GM12873 (cell line): ENCODE data around the gene CAMTA1.

ENCODE experiments used
- CTCF ChIP-seq: IDR thresholded peaks from 2 replicates; pipeline ENCODE4 v1.5.1; 2012; ENCODE audit warnings: low read depth, mild to moderate bottlenecking, moderate library complexity, low read length, control low read depth; ENCODE audit not compliant: insufficient read depth; ENCODE audit errors: missing control alignments

Gene CAMTA1

DNA sequence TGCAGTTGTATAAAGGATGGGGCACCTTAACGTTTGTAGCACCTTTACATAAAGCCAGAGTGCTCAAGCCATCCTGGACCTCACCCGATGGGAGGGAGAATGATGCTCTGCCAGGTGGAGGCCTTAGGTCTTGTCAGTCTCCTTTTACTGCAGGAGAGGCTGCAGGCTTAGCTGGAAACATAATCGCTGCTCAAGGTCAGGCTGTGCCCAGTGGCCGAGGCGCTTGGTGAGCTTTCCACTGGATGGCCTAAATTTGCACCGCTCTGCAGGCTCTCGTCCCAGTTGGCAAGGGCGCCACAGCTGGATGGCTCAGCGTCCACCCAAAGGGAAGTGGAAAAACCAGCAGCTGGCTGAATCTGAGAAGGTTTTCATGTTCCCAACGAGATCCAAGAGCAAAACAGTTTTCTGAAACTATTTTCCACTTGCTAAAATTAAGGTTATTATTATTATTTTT lies 438.9 kb downstream of the CAMTA1 start:
- no peak for TF ChIP-seq CTCF

GRCh38 chr1:7224644-7225043 lies 439.4 kb downstream of the CAMTA1 start:
- no peak for TF ChIP-seq CTCF

DNA sequence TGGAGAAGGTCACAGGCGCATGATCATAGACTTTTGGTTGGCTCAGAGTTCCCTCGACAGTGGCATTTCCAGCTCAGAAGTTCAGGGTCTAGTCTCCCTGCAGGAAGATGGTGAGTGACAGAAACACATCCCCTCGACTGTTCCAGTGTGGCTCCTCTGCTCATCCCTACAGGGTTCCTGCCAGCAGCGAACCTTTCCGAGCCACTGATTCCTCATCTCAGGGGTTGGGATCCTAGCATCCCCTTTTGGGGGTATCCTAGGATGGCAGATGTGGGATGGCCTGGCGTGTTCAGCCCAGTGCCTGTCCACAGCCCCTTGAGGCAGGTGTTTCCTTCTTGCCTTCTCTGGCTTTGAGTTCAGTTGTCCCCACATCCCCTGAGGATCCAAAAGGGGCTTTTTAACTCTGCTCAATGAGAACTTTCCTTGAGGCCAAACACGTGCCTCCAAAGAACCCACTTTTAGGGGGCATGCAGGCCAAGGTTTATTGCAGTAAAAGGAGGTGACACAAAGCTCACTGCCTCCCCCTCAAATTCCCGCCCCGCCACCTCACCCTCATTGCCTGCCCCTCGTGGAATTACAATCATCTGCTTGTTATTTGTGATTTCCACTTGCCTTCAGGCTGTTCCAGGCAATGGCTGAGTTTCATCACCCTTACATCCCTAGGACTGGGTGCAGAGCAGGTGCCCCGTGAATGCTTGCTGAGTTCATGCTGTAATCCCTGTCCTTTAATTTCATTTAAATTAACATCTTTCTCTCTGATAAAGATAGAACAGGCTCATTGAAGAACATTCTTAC lies 440.7 kb downstream of the CAMTA1 start:
- TF ChIP-seq CTCF: no peak

- TF ChIP-seq CTCF: no peak
Measured at GRCh38 chr1:7227654-7228053, 442.4 kb downstream of the CAMTA1 start.

- no peak for TF ChIP-seq CTCF
Measured at GRCh38 chr1:7228252-7228961, 443.2 kb downstream of the CAMTA1 start.

DNA sequence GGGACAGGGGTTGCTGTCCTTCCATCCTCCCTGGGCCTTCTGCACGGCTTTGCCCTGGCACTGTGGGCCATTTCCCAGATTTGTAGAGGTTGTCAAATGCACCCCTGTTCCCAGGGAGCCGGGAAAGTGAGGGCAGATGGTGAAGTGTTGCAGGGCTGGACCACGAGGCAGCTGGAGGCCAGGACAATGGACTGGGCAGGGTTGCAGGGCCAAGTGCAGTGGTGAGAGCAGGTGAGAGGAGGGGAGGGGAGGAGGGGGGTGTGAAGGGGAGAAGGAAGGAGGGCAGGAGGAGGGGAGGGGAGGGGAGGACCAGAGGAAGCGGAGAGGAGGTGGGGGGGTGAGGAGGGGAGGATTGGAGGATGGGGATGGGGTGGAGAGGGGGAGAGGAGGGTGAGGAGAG lies 443.9 kb downstream of the CAMTA1 start:
- no peak for TF ChIP-seq CTCF
